Measurements from ENCODE around the gene TEX14. TPM values are rescaled to one million over a fixed set of nuclear protein-coding genes. Genes with fewer than 3 reads are reported as not detected.

The TEX14 gene
- total RNA-seq, 4 donors from 2014 or later: 0.11 to 2.3 (median 0.27) TPM

GRCh38 chr17:58538811-58539409, 152.9 kb downstream of the TEX14 start:
- no peaks in the 10 kb centered on the region for H3K27me3 ChIP-seq
- H3K36me3 ChIP-seq: no peaks in the 10 kb centered on the region
- intact Hi-C loops (cut with DNase I): no loop called here
- 50 to 64% methylated on average over 5 to 6 of the region's 6 CpGs for WGBS, 2 donors
- H3K4me3 ChIP-seq (replicated peaks in 1 of 3): no peak overlapping the region
- peaks cover 0 to 7% of the 10 kb centered on the region in 2 donors for H3K4me1 ChIP-seq
- TF ChIP-seq CTCF (IDR thresholded peaks at IDR 0.05) (no peak), POLR2A (IDR thresholded peaks at IDR 0.05) (no peak)
- H3K9me3 ChIP-seq: no peaks in the 10 kb centered on the region
- no peak for DNase-seq
- no peak overlapping the region for H3K27ac ChIP-seq

GRCh38 chr17:58537266-58537665, 154.6 kb downstream of the TEX14 start:
- no peak for DNase-seq
- Histone ChIP-seq H3K9me3 (no peaks in the 10 kb centered on the region), H3K27ac (no peak overlapping the region), H3K27me3 (no peaks in the 10 kb centered on the region), H3K4me1 (peaks cover 4 to 13% of the 10 kb centered on the region in 2 donors), H3K36me3 (no peaks in the 10 kb centered on the region), H3K4me3 (replicated peaks in 1 of 3) (no peak overlapping the region)
- intact Hi-C loops (cut with DNase I): no loop called here
- 86 to 97% methylated on average over 4 of the region's 4 CpGs for WGBS, 2 donors
- TF ChIP-seq POLR2A (IDR thresholded peaks at IDR 0.05): no peak
- no peak for TF ChIP-seq CTCF (IDR thresholded peaks at IDR 0.05)

GRCh38 chr17:58536542-58536941, 155.3 kb downstream of the TEX14 start:
- DNase-seq: no peak
- WGBS, 2 donors: 91 to 92% methylated on average over 3 of the region's 3 CpGs
- no peaks in the 10 kb centered on the region for H3K36me3 ChIP-seq
- intact Hi-C loops (cut with DNase I): no loop called here
- H3K4me3 ChIP-seq (replicated peaks in 1 of 3): no peak overlapping the region
- TF ChIP-seq CTCF (IDR thresholded peaks at IDR 0.05) (no peak), POLR2A (IDR thresholded peaks at IDR 0.05) (no peak)
- peaks cover 6 to 17% of the 10 kb centered on the region in 2 donors for H3K4me1 ChIP-seq
- H3K9me3 ChIP-seq: no peaks in the 10 kb centered on the region
- H3K27me3 ChIP-seq: no peaks in the 10 kb centered on the region
- no peak overlapping the region for H3K27ac ChIP-seq

GRCh38 chr17:58535431-58535830, 156.4 kb downstream of the TEX14 start:
- intact Hi-C loops (cut with DNase I): no loop called here
- DNase-seq: no peak
- no peak for TF ChIP-seq CTCF (IDR thresholded peaks at IDR 0.05)
- TF ChIP-seq POLR2A (IDR thresholded peaks at IDR 0.05): no peak
- Histone ChIP-seq H3K4me3 (replicated peaks in 1 of 3) (no peak overlapping the region), H3K27ac (no peak overlapping the region), H3K27me3 (no peaks in the 10 kb centered on the region), H3K36me3 (no peaks in the 10 kb centered on the region), H3K4me1 (peaks cover 6 to 21% of the 10 kb centered on the region in 2 donors), H3K9me3 (no peaks in the 10 kb centered on the region)
- 81 to 92% methylated on average over 2 of the region's 2 CpGs for WGBS, 2 donors

GRCh38 chr17:58534901-58535421, 156.9 kb downstream of the TEX14 start:
- no peak for DNase-seq
- Histone ChIP-seq H3K4me3 (replicated peaks in 1 of 3) (no peak overlapping the region), H3K36me3 (no peaks in the 10 kb centered on the region), H3K27ac (no peak overlapping the region), H3K9me3 (no peaks in the 10 kb centered on the region), H3K4me1 (peaks cover 6 to 21% of the 10 kb centered on the region in 2 donors), H3K27me3 (no peaks in the 10 kb centered on the region)
- intact Hi-C loops (cut with DNase I): no loop called here
- 86 to 88% methylated on average over 4 of the region's 4 CpGs for WGBS, 2 donors
- TF ChIP-seq CTCF (IDR thresholded peaks at IDR 0.05) (no peak), POLR2A (IDR thresholded peaks at IDR 0.05) (no peak)
